Upper lobe of left lung (tissue), 4 donors: ENCODE measurements around the gene CEBPA.

Experiments used
- POLR2A ChIP-seq, 4 donors: fragments of 450-650 bp; IDR thresholded peaks; one replicate each; pipeline ENCODE4 v1.5.1; 2016 to 2017; ENCODE audit warnings: antibody characterized with exemption in 4 of 4, mild to moderate bottlenecking in 2 of 4
- TF ChIP-seq, protein P1 (sequence below), 6 experiments: fragments of 450-650 bp in 4 of 6; fragments of 200-600 bp in 2 of 6; sonication (generic) in 2 of 6; IDR thresholded peaks; one replicate each; pipeline ENCODE4 v1.5.1; 2016 to 2019; ENCODE audit warnings: antibody characterized with exemption in 6 of 6

DNA sequence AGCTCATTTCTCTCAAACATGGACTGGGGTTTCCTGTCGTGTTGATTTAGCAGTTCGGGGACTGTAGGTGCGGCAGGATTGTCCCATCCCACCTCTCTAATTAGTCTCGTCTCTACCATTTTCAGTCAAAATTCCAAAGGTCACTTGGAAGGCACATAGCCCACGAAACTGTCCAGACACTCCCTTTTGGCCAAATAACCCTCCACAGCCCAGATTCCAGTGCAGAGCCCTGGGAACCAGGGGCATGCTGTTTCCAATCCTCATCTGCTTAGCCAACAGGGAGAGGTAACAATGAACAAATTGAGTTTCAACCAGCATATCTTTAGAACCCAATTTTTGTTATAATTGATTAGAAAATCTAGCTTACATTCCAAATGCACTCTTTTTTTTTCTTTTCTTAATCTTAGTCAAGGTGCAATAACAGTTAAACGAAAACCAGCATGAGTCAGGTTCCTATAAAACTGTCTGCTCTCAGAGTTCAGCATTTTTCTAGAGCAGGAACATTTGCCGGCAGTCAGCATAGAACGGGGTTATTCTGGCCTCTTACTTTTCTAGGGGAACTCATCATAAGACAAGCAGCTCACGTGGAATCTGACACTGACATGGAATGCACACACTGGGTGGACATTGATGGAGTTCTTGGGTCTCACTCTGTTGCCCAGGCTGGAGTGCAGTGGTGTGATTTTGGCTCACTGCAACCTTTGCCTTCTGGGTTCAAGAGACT is 14.4 kb upstream of the CEBPA start:
- no peak for TF ChIP-seq POLR2A (IDR thresholded peaks at IDR 0.05)
- TF ChIP-seq, protein P1, sequence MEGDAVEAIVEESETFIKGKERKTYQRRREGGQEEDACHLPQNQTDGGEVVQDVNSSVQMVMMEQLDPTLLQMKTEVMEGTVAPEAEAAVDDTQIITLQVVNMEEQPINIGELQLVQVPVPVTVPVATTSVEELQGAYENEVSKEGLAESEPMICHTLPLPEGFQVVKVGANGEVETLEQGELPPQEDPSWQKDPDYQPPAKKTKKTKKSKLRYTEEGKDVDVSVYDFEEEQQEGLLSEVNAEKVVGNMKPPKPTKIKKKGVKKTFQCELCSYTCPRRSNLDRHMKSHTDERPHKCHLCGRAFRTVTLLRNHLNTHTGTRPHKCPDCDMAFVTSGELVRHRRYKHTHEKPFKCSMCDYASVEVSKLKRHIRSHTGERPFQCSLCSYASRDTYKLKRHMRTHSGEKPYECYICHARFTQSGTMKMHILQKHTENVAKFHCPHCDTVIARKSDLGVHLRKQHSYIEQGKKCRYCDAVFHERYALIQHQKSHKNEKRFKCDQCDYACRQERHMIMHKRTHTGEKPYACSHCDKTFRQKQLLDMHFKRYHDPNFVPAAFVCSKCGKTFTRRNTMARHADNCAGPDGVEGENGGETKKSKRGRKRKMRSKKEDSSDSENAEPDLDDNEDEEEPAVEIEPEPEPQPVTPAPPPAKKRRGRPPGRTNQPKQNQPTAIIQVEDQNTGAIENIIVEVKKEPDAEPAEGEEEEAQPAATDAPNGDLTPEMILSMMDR (IDR thresholded peaks at IDR 0.05), result no peak
